ENCODE measurements around the gene IQGAP1.
"Not testable (repeated sequence)": the region's sequence is repeated elsewhere in the genome, so short reads cannot be mapped to it uniquely, and the experiment has no call there.

The IQGAP1 gene

GRCh38 chr15:90411176-90411575 is 23.1 kb downstream of the IQGAP1 start:
- no peak for DNase-seq (ENCODE audit: low spot score)

GRCh38 chr15:90412356-90413194 is 24.5 kb downstream of the IQGAP1 start:
- DNase-seq (ENCODE audit: low spot score), result no peak

- DNase-seq (ENCODE audit: low spot score), result no peak
Observed at GRCh38 chr15:90413411-90414379, 25.7 kb downstream of the IQGAP1 start.

GRCh38 chr15:90414408-90415028 is 26.5 kb downstream of the IQGAP1 start:
- no peak for DNase-seq (ENCODE audit: low spot score)

GRCh38 chr15:90416052-90416451 is 28.0 kb downstream of the IQGAP1 start:
- DNase-seq (ENCODE audit: low spot score), result not testable (repeated sequence)

- DNase-seq (ENCODE audit: low spot score), result no peak
Observed at GRCh38 chr15:90418627-90419026, 30.6 kb downstream of the IQGAP1 start.

GRCh38 chr15:90419206-90419605 is 31.2 kb downstream of the IQGAP1 start:
- DNase-seq (ENCODE audit: low spot score), result no peak

GRCh38 chr15:90419738-90420406 is 31.8 kb downstream of the IQGAP1 start:
- DNase-seq (ENCODE audit: low spot score), result no peak

- no peak for DNase-seq (ENCODE audit: low spot score)
Observed at GRCh38 chr15:90420451-90420850, 32.4 kb downstream of the IQGAP1 start.

GRCh38 chr15:90421527-90421926 is 33.5 kb downstream of the IQGAP1 start:
- no peak for DNase-seq (ENCODE audit: low spot score)

- no peak for DNase-seq (ENCODE audit: low spot score)
Observed at GRCh38 chr15:90422043-90422442, 34.0 kb downstream of the IQGAP1 start.

- DNase-seq (ENCODE audit: low spot score), result no peak
Observed at GRCh38 chr15:90422936-90423335, 34.9 kb downstream of the IQGAP1 start.

GRCh38 chr15:90423801-90424319 is 35.8 kb downstream of the IQGAP1 start:
- DNase-seq (ENCODE audit: low spot score), result no peak

GRCh38 chr15:90425726-90426346 is 37.8 kb downstream of the IQGAP1 start:
- DNase-seq (ENCODE audit: low spot score), result no peak

- DNase-seq (ENCODE audit: low spot score), result no peak
Observed at GRCh38 chr15:90427185-90427584, 39.1 kb downstream of the IQGAP1 start.

GRCh38 chr15:90432253-90432652 is 44.2 kb downstream of the IQGAP1 start:
- DNase-seq (ENCODE audit: low spot score), result no peak

GRCh38 chr15:90435652-90436337 is 47.8 kb downstream of the IQGAP1 start:
- no peak for DNase-seq (ENCODE audit: low spot score)

GRCh38 chr15:90436952-90437351 is 48.9 kb downstream of the IQGAP1 start:
- DNase-seq (ENCODE audit: low spot score), result no peak

GRCh38 chr15:90437516-90437915 is 49.5 kb downstream of the IQGAP1 start:
- DNase-seq (ENCODE audit: low spot score), result no peak

- DNase-seq (ENCODE audit: low spot score), result no peak
Observed at GRCh38 chr15:90439946-90440345, 51.9 kb downstream of the IQGAP1 start.

GRCh38 chr15:90441027-90441426 is 53.0 kb downstream of the IQGAP1 start:
- DNase-seq (ENCODE audit: low spot score), result no peak

Data from D341Med (cell line).